ENCODE measurements around the gene FOXO3. TPM values are rescaled to one million over a fixed set of nuclear protein-coding genes. Genes with fewer than 3 reads are reported as not detected.

The FOXO3 gene
- total RNA-seq, 2 donors from 2014 or later = 16.4 to 20.3 TPM

- no peak overlapping the region for H3K4me3 Mint-ChIP-seq
- H3K36me3 Mint-ChIP-seq (ENCODE audit: low read depth) = no peaks in the 10 kb centered on the region
- no peaks in the 10 kb centered on the region for H3K9me3 ChIP-seq (ENCODE audit: control insufficient read depth, low read length)
- no peak for TF ChIP-seq CTCF (conservative IDR thresholded peaks at IDR 0.05)
- H3K27me3 Mint-ChIP-seq (ENCODE audit: insufficient read depth) = no peaks in the 10 kb centered on the region
- H3K4me3 ChIP-seq (ENCODE audit: low read length) = no peak overlapping the region
- peaks cover 37% of the 10 kb centered on the region for H3K4me1 Mint-ChIP-seq
- H3K27ac Mint-ChIP-seq = no peak overlapping the region
- no peak for DNase-seq
- 71 to 80% methylated on average over 1 of the region's 1 CpG for WGBS, 2 experiments (ENCODE audit: insufficient coverage in 1 of 2, insufficient read length in 1 of 2)
- H3K9ac ChIP-seq (ENCODE audit: extremely low read depth, low read length, poor library complexity, severe bottlenecking) = no peak overlapping the region
- H3K27ac ChIP-seq (ENCODE audit: low read depth, low read length) = no peak overlapping the region
- H3K4me1 ChIP-seq (ENCODE audit: control insufficient read depth, insufficient read depth, low read length) = peaks cover 5% of the 10 kb centered on the region
- peaks cover 5% of the 10 kb centered on the region for H3K36me3 ChIP-seq (ENCODE audit: control insufficient read depth, insufficient read depth, low read length)
- no peaks in the 10 kb centered on the region for H3K27me3 ChIP-seq (ENCODE audit: control insufficient read depth, insufficient read depth, low read length, poor library complexity, severe bottlenecking)
- H3K9me3 Mint-ChIP-seq = no peaks in the 10 kb centered on the region
These were observed 33.4 kb downstream of the FOXO3 start for GRCh38 chr6:108594151-108594550.

- H3K4me3 ChIP-seq (ENCODE audit: low read length) = no peak overlapping the region
- DNase-seq = no peak
- H3K9me3 ChIP-seq (ENCODE audit: control insufficient read depth, low read length) = no peaks in the 10 kb centered on the region
- no peaks in the 10 kb centered on the region for H3K27me3 ChIP-seq (ENCODE audit: control insufficient read depth, insufficient read depth, low read length, poor library complexity, severe bottlenecking)
- H3K4me1 ChIP-seq (ENCODE audit: control insufficient read depth, insufficient read depth, low read length) = peaks cover under 1% of the 10 kb centered on the region
- H3K27ac ChIP-seq (ENCODE audit: low read depth, low read length) = no peak overlapping the region
- Mint-ChIP-seq H3K36me3 (ENCODE audit: low read depth) (no peaks in the 10 kb centered on the region), H3K4me1 (peaks cover 32% of the 10 kb centered on the region), H3K27ac (no peak overlapping the region), H3K9me3 (no peaks in the 10 kb centered on the region), H3K27me3 (ENCODE audit: insufficient read depth) (no peaks in the 10 kb centered on the region), H3K4me3 (no peak overlapping the region)
- TF ChIP-seq CTCF (conservative IDR thresholded peaks at IDR 0.05) = no peak
- peaks cover 5% of the 10 kb centered on the region for H3K36me3 ChIP-seq (ENCODE audit: control insufficient read depth, insufficient read depth, low read length)
- WGBS, 2 experiments (ENCODE audit: insufficient coverage in 1 of 2, insufficient read length in 1 of 2) = 89 to 90% methylated on average over 1 to 4 of the region's 4 CpGs
- H3K9ac ChIP-seq (ENCODE audit: extremely low read depth, low read length, poor library complexity, severe bottlenecking) = no peak overlapping the region
These were observed 33.9 kb downstream of the FOXO3 start for GRCh38 chr6:108594640-108595039.

GRCh38 chr6:108596956-108597355, 36.2 kb downstream of the FOXO3 start:
- H3K27ac Mint-ChIP-seq = no peak overlapping the region
- H3K9me3 ChIP-seq (ENCODE audit: control insufficient read depth, low read length) = no peaks in the 10 kb centered on the region
- no peak overlapping the region for H3K4me3 Mint-ChIP-seq
- no peaks in the 10 kb centered on the region for H3K27me3 ChIP-seq (ENCODE audit: control insufficient read depth, insufficient read depth, low read length, poor library complexity, severe bottlenecking)
- H3K27ac ChIP-seq (ENCODE audit: low read depth, low read length) = no peak overlapping the region
- H3K9ac ChIP-seq (ENCODE audit: extremely low read depth, low read length, poor library complexity, severe bottlenecking) = no peak overlapping the region
- peaks cover 29% of the 10 kb centered on the region for H3K4me1 Mint-ChIP-seq
- no peaks in the 10 kb centered on the region for H3K36me3 ChIP-seq (ENCODE audit: control insufficient read depth, insufficient read depth, low read length)
- H3K9me3 Mint-ChIP-seq = no peaks in the 10 kb centered on the region
- no peak for DNase-seq
- no peaks in the 10 kb centered on the region for H3K4me1 ChIP-seq (ENCODE audit: control insufficient read depth, insufficient read depth, low read length)
- H3K36me3 Mint-ChIP-seq (ENCODE audit: low read depth) = no peaks in the 10 kb centered on the region
- no peaks in the 10 kb centered on the region for H3K27me3 Mint-ChIP-seq (ENCODE audit: insufficient read depth)
- H3K4me3 ChIP-seq (ENCODE audit: low read length) = no peak overlapping the region
- TF ChIP-seq CTCF (conservative IDR thresholded peaks at IDR 0.05) = no peak
